HCT116 (cell line): ENCODE measurements around the gene LRRFIP1. TPM values are rescaled to one million over a fixed set of nuclear protein-coding genes. Genes with fewer than 3 reads are reported as not detected.

Experiments
- ATAC-seq: fragments of 200-7000 bp; cut with Tn5 transposase; 2 replicates; pipeline ENCODE4 v1.9.1; 2020; ENCODE audit warnings: mild to moderate bottlenecking, moderate library complexity
- BruUV-seq: library from RNA; stranded (reverse); fragments of 400-500 nt; replicated peaks from 2 replicates; lab custom pipeline; 2021; lab: Mats Ljungman, UMichigan
- CTCF ChIA-PET: fragments of 300-600 bp; sonication (Branson Sonifier 250); formaldehyde crosslinking; loops from one replicate; lab custom pipeline; 2021; ENCODE audit warnings: antibody characterized with exemption; lab: Charles Lee
- POLR2A ChIA-PET: fragments of 300-600, 350-600 bp; sonication (Branson Sonifier 250); formaldehyde crosslinking; loops from one replicate; lab custom pipeline; 2021; ENCODE audit warnings: antibody characterized with exemption; lab: Charles Lee
- RAD21 ChIA-PET, 2 experiments: fragments of 300-600 bp; sonication (Branson Sonifier 250); formaldehyde crosslinking; loops; one replicate each; lab custom pipeline; 2023; ENCODE audit warnings: low total read pairs in 2 of 2; ENCODE audit not compliant: uncharacterized antibody in 2 of 2, unreplicated experiment in 2 of 2, low non-redundant PET in 1 of 2; lab: Charles Lee
- DNase-seq: peaks from one replicate; pipeline ENCODE4 v3.0.0-alpha.2; 2010; ENCODE audit warnings: low read depth, low spot score
- H2AFZ ChIP-seq: fragments of 200-600 bp; shearing (Covaris generic), sonication (generic); 2 replicates; pipeline ENCODE4 v1.6.1; 2017; ENCODE audit warnings: low read depth, mixed run types, mixed read lengths, antibody characterized with exemption, low read length; ENCODE audit not compliant: poor library complexity, severe bottlenecking
- H3K27ac ChIP-seq: 2 replicates; pipeline ENCODE4 v1.5.1; 2012; ENCODE audit warnings: low read depth, low read length
- H3K27me3 ChIP-seq: fragments of 200-600 bp; sonication (generic); 2 replicates; pipeline ENCODE4 v1.6.1; 2016; ENCODE audit warnings: mixed run types, low read length, mixed read lengths; ENCODE audit not compliant: insufficient read depth
- H3K36me3 ChIP-seq, 2 experiments: fragments of 200-500 bp in 1 of 2; fragments of 200-600 bp in 1 of 2; sonication (Bioruptor generic) in 1 of 2; sonication (generic) in 1 of 2; 2 replicates each; pipeline versions ENCODE4 v1.5.1 to v1.6.1; 2014 to 2016; ENCODE audit warnings: low read length in 2 of 2, inconsistent platforms in 1 of 2, mixed read lengths in 1 of 2, mixed run types in 1 of 2; ENCODE audit not compliant: insufficient read depth in 2 of 2, control insufficient read depth in 1 of 2
- H3K4me1 ChIP-seq, 2 experiments: fragments of 200-600 bp in 1 of 2; sonication (generic) in 1 of 2; 2 replicates each; pipeline versions ENCODE4 v1.5.1 to v1.6.1; 2012 to 2017; ENCODE audit warnings: low read length in 2 of 2, inconsistent platforms in 1 of 2, mild to moderate bottlenecking in 1 of 2, mixed read lengths in 1 of 2, mixed run types in 1 of 2, moderate library complexity in 1 of 2; ENCODE audit not compliant: insufficient read depth in 2 of 2, control insufficient read depth in 1 of 2
- H3K4me2 ChIP-seq: fragments of 200-600 bp; sonication (generic); 2 replicates; pipeline ENCODE4 v1.6.1; 2017; ENCODE audit warnings: mixed run types, low read length, mixed read lengths
- H3K4me3 ChIP-seq, 2 experiments: fragments of 200-600 bp in 1 of 2; sonication (generic) in 1 of 2; replicated peaks in 1 of 2; 2 replicates each; pipeline ENCODE4 v1.5.1; 2011 to 2016; ENCODE audit warnings: low read length in 2 of 2, control low read depth in 1 of 2, low read depth in 1 of 2, mild to moderate bottlenecking in 1 of 2, mixed read lengths in 1 of 2, mixed run types in 1 of 2
- H3K79me2 ChIP-seq: fragments of 200-600 bp; sonication (generic); 2 replicates; pipeline ENCODE4 v1.6.1; 2017; ENCODE audit warnings: mild to moderate bottlenecking, mixed run types, low read length, moderate library complexity, mixed read lengths; ENCODE audit not compliant: insufficient read depth
- H3K9ac ChIP-seq: fragments of 200-600 bp; sonication (generic); 2 replicates; pipeline ENCODE4 v1.6.1; 2016; ENCODE audit warnings: low read length, mixed read lengths
- H3K9me2 ChIP-seq: fragments of 200-600 bp; sonication (generic), shearing (Covaris generic); 2 replicates; pipeline ENCODE4 v1.6.1; 2017; ENCODE audit warnings: mixed run types, mild to moderate bottlenecking, moderate library complexity; ENCODE audit not compliant: insufficient read depth
- H3K9me3 ChIP-seq, 2 experiments: fragments of 200-500 bp in 1 of 2; fragments of 200-600 bp in 1 of 2; sonication (Bioruptor generic) in 1 of 2; sonication (generic) in 1 of 2; 2 replicates each; pipeline ENCODE4 v1.6.1; 2014 to 2017; ENCODE audit warnings: low read length in 2 of 2, mixed read lengths in 2 of 2, inconsistent platforms in 1 of 2, low read depth in 1 of 2, mild to moderate bottlenecking in 1 of 2, mixed run types in 1 of 2, moderate library complexity in 1 of 2; ENCODE audit not compliant: control insufficient read depth in 1 of 2, insufficient read depth in 1 of 2
- H4K20me1 ChIP-seq: fragments of 200-600 bp; sonication (generic), shearing (Covaris generic); 2 replicates; pipeline ENCODE4 v1.6.1; 2017; ENCODE audit warnings: mixed run types, mild to moderate bottlenecking, moderate library complexity; ENCODE audit not compliant: insufficient read depth
- CTCF ChIP-seq, 3 experiments: fragments of 200-600 bp in 1 of 3; sonication (generic) in 1 of 3; IDR thresholded peaks in 2 of 3; conservative IDR thresholded peaks in 1 of 3; 2 replicates each; pipeline ENCODE4 v1.5.1; 2012 to 2017; ENCODE audit warnings: low read depth in 2 of 3, low read length in 2 of 3, antibody characterized with exemption in 1 of 3, borderline replicate concordance in 1 of 3, control low read depth in 1 of 3, mild to moderate bottlenecking in 1 of 3, mixed read lengths in 1 of 3, mixed run types in 1 of 3, moderate library complexity in 1 of 3; ENCODE audit not compliant: insufficient read depth in 1 of 3
- EGR1 ChIP-seq: IDR thresholded peaks from 2 replicates; pipeline ENCODE4 v1.6.1; 2012; ENCODE audit warnings: low read depth
- POLR2AphosphoS5 ChIP-seq: IDR thresholded peaks from 2 replicates; pipeline ENCODE4 v1.6.1; 2011; ENCODE audit warnings: mild to moderate bottlenecking, low read depth, low read length, moderate library complexity
- REST ChIP-seq: IDR thresholded peaks from 2 replicates; pipeline ENCODE4 v1.6.1; 2012; ENCODE audit warnings: low read depth
- SP1 ChIP-seq: IDR thresholded peaks from 2 replicates; pipeline ENCODE4 v1.6.1; 2012; ENCODE audit warnings: low read depth
- TCF7L2 ChIP-seq: IDR thresholded peaks from 2 replicates; pipeline ENCODE4 v1.7.0; 2011; ENCODE audit warnings: borderline replicate concordance, inconsistent platforms; ENCODE audit not compliant: insufficient read depth, insufficient read length; ENCODE audit errors: extremely low read depth
- intact Hi-C: fragments of 100-400 bp; cut with micrococcal nuclease; formaldehyde crosslinking; loops from 2 replicates; pipeline ENCODE4 v1.10.0; 2022
- total RNA-seq: library from RNA; stranded (reverse); gene quantifications from one replicate; pipeline ENCODE4 v1.2.1, GENCODE V29; 2021; ENCODE audit not compliant: unreplicated experiment
- TF ChIP-seq, protein P1 (sequence below): IDR thresholded peaks from 2 replicates; pipeline ENCODE4 v1.6.1; 2012

LRRFIP1 gene
- total RNA-seq, 1 experiment from 2014 or later = 76.9 TPM

- Histone ChIP-seq H3K4me2 (peak overlapping the region; percentile 74), H2AFZ (peak overlapping the region; percentile 70), H3K9me2 (no peaks in the 10 kb centered on the region), H4K20me1 (no peaks in the 10 kb centered on the region), H3K9ac (peak overlapping the region; percentile 22; the same call in 1 of the 2 replicates), H3K79me2 (no peaks in the 10 kb centered on the region), H3K4me1 (peaks cover 21 to 22% of the 10 kb centered on the region in 2 experiments), H3K36me3 (no peaks in the 10 kb centered on the region), H3K27me3 (no peaks in the 10 kb centered on the region), H3K4me3 (peak overlapping the region; percentile 38 to 55), H3K9me3 (no peaks in the 10 kb centered on the region), H3K27ac (no peak overlapping the region)
- intact Hi-C loops = no loop called here
- RAD21 ChIA-PET = no interaction called here
- BruUV-seq = no TSS peak
- no peak for DNase-seq
- CTCF ChIA-PET = interaction anchor here (1.4 to 1.9 kb wide), 3 partner anchors 10 to 62 kb away, joined by 4 to 13 read pairs (median 7); no protein-coding TSS in a partner anchor
- ATAC-seq = peak; percentile 86
- POLR2A ChIA-PET = no interaction called here
- peak; percentile 74 for TF ChIP-seq EGR1
- TF ChIP-seq SP1 = peak; percentile 54
- TF ChIP-seq TCF7L2 = peak; percentile 19
- peak; percentile 35; the same call in 1 of the 2 replicates for TF ChIP-seq POLR2AphosphoS5
- TF ChIP-seq REST = no peak
- TF ChIP-seq, protein P1, sequence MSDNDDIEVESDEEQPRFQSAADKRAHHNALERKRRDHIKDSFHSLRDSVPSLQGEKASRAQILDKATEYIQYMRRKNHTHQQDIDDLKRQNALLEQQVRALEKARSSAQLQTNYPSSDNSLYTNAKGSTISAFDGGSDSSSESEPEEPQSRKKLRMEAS = 0 out of 2 replicates have a peak, but pooled peaks have one; percentile 46
- no peak for TF ChIP-seq CTCF (IDR thresholded peaks at IDR 0.05 in 2 of 3, conservative IDR thresholded peaks at IDR 0.05 in 1 of 3; ENCODE audit: borderline replicate concordance in 1 of 3, insufficient read depth in 1 of 3, low read depth in 2 of 3, low read length in 2 of 3)
Observed at GRCh38 chr2:237682856-237683670, 55.7 kb downstream of the LRRFIP1 start.
